ENCODE data around the gene DNM3. TPM values are rescaled to one million over a fixed set of nuclear protein-coding genes. Genes with fewer than 3 reads are reported as not detected.

Gene DNM3
- total RNA-seq, 1 experiment from 2014 or later, result 0.71 TPM

DNA sequence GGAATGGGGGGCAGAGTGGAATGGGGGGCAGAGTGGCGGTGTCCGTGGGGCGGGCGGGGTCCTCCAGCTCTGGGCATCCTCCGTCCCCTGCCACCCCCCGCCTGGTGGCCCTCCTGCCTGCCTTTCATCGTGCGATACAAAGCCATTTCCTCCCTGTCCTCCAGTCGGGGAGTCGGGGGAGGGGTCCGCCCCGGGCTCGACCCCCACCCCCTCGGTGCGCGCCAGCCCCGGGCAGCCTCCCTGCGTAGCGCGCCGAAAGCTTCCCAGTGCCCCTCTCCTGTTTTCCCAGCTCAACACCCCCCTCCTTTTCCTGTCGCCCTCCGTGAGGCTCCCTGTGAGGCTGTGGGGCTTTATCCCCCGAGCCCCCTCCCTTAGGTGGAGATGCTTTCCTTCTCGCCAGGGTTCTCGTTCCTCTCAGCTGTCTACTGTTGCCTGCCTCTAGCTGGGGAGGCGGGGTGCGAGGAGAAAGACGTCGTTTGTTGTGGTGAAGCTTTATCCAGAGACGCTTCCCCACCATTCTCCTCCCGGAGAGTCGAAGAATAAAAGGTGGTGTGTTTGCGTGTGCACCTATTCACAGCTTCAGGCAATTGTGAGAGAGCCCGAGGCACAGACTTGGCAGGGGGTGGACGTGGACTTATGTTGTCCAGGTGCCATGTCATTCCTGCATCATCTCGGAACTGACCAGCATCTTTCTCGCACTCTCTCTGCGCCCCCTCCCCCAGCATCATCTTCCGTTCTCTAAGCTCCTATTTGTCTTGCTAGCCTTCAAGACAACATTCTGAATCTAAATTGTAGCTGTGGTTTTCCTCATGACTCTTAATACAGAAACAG lies 848 bp downstream of the DNM3 start:
- POLR2A ChIA-PET (ENCODE audit: low non-redundant PET), result no interaction called here
- intact Hi-C loops (cut with micrococcal nuclease; ENCODE audit: unreplicated experiment), result no loop called here

DNA sequence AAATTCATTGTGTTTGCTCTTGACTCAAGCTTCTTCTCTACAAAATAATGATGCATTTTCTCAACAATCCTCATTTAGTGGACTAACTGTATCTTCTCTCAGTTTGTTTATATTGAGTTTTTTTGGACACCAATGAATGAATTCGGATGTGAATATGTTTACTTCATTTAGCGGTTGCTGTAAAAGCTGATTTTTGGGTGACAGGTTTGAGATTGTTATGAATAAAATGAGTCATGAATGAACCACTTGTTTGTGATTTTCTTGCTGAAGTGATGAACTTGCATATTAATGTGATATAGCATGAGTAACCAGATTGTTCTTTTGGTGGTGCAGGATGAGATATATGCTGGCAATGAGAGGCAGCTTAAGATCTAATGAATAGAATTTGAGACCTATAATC lies 3.1 kb downstream of the DNM3 start:
- TF ChIP-seq, protein P1, sequence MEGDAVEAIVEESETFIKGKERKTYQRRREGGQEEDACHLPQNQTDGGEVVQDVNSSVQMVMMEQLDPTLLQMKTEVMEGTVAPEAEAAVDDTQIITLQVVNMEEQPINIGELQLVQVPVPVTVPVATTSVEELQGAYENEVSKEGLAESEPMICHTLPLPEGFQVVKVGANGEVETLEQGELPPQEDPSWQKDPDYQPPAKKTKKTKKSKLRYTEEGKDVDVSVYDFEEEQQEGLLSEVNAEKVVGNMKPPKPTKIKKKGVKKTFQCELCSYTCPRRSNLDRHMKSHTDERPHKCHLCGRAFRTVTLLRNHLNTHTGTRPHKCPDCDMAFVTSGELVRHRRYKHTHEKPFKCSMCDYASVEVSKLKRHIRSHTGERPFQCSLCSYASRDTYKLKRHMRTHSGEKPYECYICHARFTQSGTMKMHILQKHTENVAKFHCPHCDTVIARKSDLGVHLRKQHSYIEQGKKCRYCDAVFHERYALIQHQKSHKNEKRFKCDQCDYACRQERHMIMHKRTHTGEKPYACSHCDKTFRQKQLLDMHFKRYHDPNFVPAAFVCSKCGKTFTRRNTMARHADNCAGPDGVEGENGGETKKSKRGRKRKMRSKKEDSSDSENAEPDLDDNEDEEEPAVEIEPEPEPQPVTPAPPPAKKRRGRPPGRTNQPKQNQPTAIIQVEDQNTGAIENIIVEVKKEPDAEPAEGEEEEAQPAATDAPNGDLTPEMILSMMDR (conservative IDR thresholded peaks at IDR 0.05; ENCODE audit: low read depth, low read length), result no peak
- no peak for TF ChIP-seq EZH2 (IDR thresholded peaks at IDR 0.05; ENCODE audit: borderline replicate concordance, low read depth, low read length, poor library complexity, severe bottlenecking)
- no peaks in the 10 kb centered on the region for H3K36me3 ChIP-seq (ENCODE audit: insufficient read depth, low read length, poor library complexity, severe bottlenecking)
- ChIA-PET POLR2A (ENCODE audit: low non-redundant PET) (no interaction called here), CTCF (no interaction called here)
- no peak overlapping the region for H3K4me3 ChIP-seq (ENCODE audit: low read depth, low read length, poor library complexity, severe bottlenecking)
- DNase-seq (ENCODE audit: low spot score), result no peak
- H3K27me3 ChIP-seq (replicated peaks; ENCODE audit: insufficient read depth, low read depth, low read length, poor library complexity), result peaks cover 41% of the 10 kb centered on the region
- intact Hi-C loops (cut with micrococcal nuclease; ENCODE audit: unreplicated experiment), result no loop called here
- no TSS peak for BruUV-seq (replicated peaks)
- peaks cover 8% of the 10 kb centered on the region for H3K4me1 ChIP-seq (ENCODE audit: insufficient read depth, low read length, poor library complexity, severe bottlenecking)
- H3K9me3 ChIP-seq (ENCODE audit: low read depth, low read length, poor library complexity, severe bottlenecking), result no peaks in the 10 kb centered on the region
- no peak overlapping the region for H3K27ac ChIP-seq (ENCODE audit: low read depth, low read length, poor library complexity, severe bottlenecking)

More for the DNA sequence above, 848 bp downstream of the DNM3 start:
- H3K9me3 ChIP-seq (ENCODE audit: low read depth, low read length, poor library complexity, severe bottlenecking), result no peaks in the 10 kb centered on the region
- no peaks in the 10 kb centered on the region for H3K36me3 ChIP-seq (ENCODE audit: insufficient read depth, low read length, poor library complexity, severe bottlenecking)
- no peak for DNase-seq (ENCODE audit: low spot score)
- TF ChIP-seq, protein P1 (conservative IDR thresholded peaks at IDR 0.05; ENCODE audit: low read depth, low read length), result no peak
- TF ChIP-seq EZH2 (IDR thresholded peaks at IDR 0.05; ENCODE audit: borderline replicate concordance, low read depth, low read length, poor library complexity, severe bottlenecking), result no peak
- BruUV-seq (replicated peaks), result no TSS peak
- peak overlapping the region; percentile 54 for H3K4me3 ChIP-seq (ENCODE audit: low read depth, low read length, poor library complexity, severe bottlenecking)
- CTCF ChIA-PET, result interaction anchor here (0.6 to 1.0 kb wide), 2 partner anchors 41 to 143 kb away, joined by 3 read pairs; no protein-coding TSS in a partner anchor
- no peak overlapping the region for H3K27ac ChIP-seq (ENCODE audit: low read depth, low read length, poor library complexity, severe bottlenecking)
- H3K4me1 ChIP-seq (ENCODE audit: insufficient read depth, low read length, poor library complexity, severe bottlenecking), result peaks cover 8% of the 10 kb centered on the region
- H3K27me3 ChIP-seq (replicated peaks; ENCODE audit: insufficient read depth, low read depth, low read length, poor library complexity), result peaks cover 41% of the 10 kb centered on the region

DNA sequence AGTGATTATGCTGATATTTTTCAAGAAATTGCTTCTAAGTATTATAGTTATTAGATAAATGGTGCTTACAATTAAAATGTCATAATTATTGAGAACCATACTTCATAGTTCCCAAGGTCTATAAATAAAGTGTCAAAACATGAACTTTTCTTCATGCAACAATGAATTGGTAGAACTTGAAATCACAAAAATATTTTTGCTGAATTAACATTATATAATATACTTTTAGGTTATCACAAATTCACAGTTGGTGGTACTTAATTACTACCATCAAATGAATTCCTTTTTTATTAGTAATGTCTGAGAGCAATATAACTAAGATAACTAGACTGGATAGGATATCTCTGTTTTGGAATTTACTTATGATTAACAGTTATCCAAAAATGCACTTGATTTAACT lies 4.7 kb downstream of the DNM3 start:
- TF ChIP-seq, protein P1 (conservative IDR thresholded peaks at IDR 0.05; ENCODE audit: low read depth, low read length), result no peak
- TF ChIP-seq EZH2 (IDR thresholded peaks at IDR 0.05; ENCODE audit: borderline replicate concordance, low read depth, low read length, poor library complexity, severe bottlenecking), result no peak
- H3K9me3 ChIP-seq (ENCODE audit: low read depth, low read length, poor library complexity, severe bottlenecking), result no peaks in the 10 kb centered on the region
- ChIA-PET POLR2A (ENCODE audit: low non-redundant PET) (no interaction called here), CTCF (no interaction called here)
- intact Hi-C loops (cut with micrococcal nuclease; ENCODE audit: unreplicated experiment), result no loop called here
- peaks cover 8% of the 10 kb centered on the region for H3K4me1 ChIP-seq (ENCODE audit: insufficient read depth, low read length, poor library complexity, severe bottlenecking)
- H3K27me3 ChIP-seq (replicated peaks; ENCODE audit: insufficient read depth, low read depth, low read length, poor library complexity), result peaks cover 49% of the 10 kb centered on the region
- no peak overlapping the region for H3K4me3 ChIP-seq (ENCODE audit: low read depth, low read length, poor library complexity, severe bottlenecking)
- no TSS peak for BruUV-seq (replicated peaks)
- no peaks in the 10 kb centered on the region for H3K36me3 ChIP-seq (ENCODE audit: insufficient read depth, low read length, poor library complexity, severe bottlenecking)
- H3K27ac ChIP-seq (ENCODE audit: low read depth, low read length, poor library complexity, severe bottlenecking), result no peak overlapping the region
- no peak for DNase-seq (ENCODE audit: low spot score)

Data from A673 (cell line).